Measurements from ENCODE around the gene ZBTB5.
"Not testable (repeated sequence)": the region's sequence is repeated elsewhere in the genome, so short reads cannot be mapped to it uniquely, and the experiment has no call there.

Gene ZBTB5

GRCh38 chr9:37486256-37486615 is 21.0 kb upstream of the ZBTB5 start:
- DNase-seq: no peak

- peak; percentile 71 for DNase-seq
Measured at GRCh38 chr9:37485389-37486255, 20.4 kb upstream of the ZBTB5 start, which contains the start of gene POLR1E. Gene POLR1E, plus strand, starts transcription at chr9:37485948. Its CDS starts 100 bp downstream, at chr9:37486048.

- DNase-seq: no peak
Measured at GRCh38 chr9:37480759-37481158, 15.5 kb upstream of the ZBTB5 start.

- not testable (repeated sequence) for DNase-seq
Measured at GRCh38 chr9:37477987-37478619, 12.9 kb upstream of the ZBTB5 start.

- DNase-seq: not testable (repeated sequence)
Measured at GRCh38 chr9:37477443-37477842, 12.2 kb upstream of the ZBTB5 start.

GRCh38 chr9:37476930-37477329 is 11.7 kb upstream of the ZBTB5 start:
- no peak for DNase-seq

GRCh38 chr9:37474438-37474837 is 9.2 kb upstream of the ZBTB5 start:
- no peak for DNase-seq

GRCh38 chr9:37473982-37474381 is 8.7 kb upstream of the ZBTB5 start:
- DNase-seq: not testable (repeated sequence)

GRCh38 chr9:37471942-37472684 is 6.9 kb upstream of the ZBTB5 start:
- DNase-seq: peak; percentile 63

- DNase-seq: no peak
Measured at GRCh38 chr9:37468620-37469019, 3.4 kb upstream of the ZBTB5 start.

GRCh38 chr9:37467530-37467929 is 2.3 kb upstream of the ZBTB5 start:
- not testable (repeated sequence) for DNase-seq

GRCh38 chr9:37466037-37466709 is 923 bp upstream of the ZBTB5 start:
- DNase-seq: peak; percentile 39

GRCh38 chr9:37464426-37465248 is 613 bp downstream of the ZBTB5 start:
- peak; percentile 54 for DNase-seq

- DNase-seq: no peak
Measured at GRCh38 chr9:37464006-37464405, 1.2 kb downstream of the ZBTB5 start.

GRCh38 chr9:37456817-37457216 is 8.4 kb downstream of the ZBTB5 start:
- no peak for DNase-seq

GRCh38 chr9:37455884-37456647 is 9.2 kb downstream of the ZBTB5 start:
- no peak for DNase-seq

GRCh38 chr9:37454238-37454637 is 11.0 kb downstream of the ZBTB5 start:
- DNase-seq: no peak

- no peak for DNase-seq
Measured at GRCh38 chr9:37453827-37454226, 11.4 kb downstream of the ZBTB5 start.

GRCh38 chr9:37452611-37453010 is 12.6 kb downstream of the ZBTB5 start:
- no peak for DNase-seq

GRCh38 chr9:37451628-37452027 is 13.6 kb downstream of the ZBTB5 start:
- DNase-seq: no peak
